Loucy (cell line): Measurements from ENCODE around the gene PRKN.

Source experiments
- CTCF ChIP-seq: fragments of 200-600 bp; sonication (generic); conservative IDR thresholded peaks from 2 replicates; pipeline ENCODE4 v1.5.1; 2014; ENCODE audit warnings: mild to moderate bottlenecking, antibody characterized with exemption, low read length
- EZH2phosphoT487 ChIP-seq: fragments of 200-600 bp; IDR thresholded peaks from 2 replicates; pipeline ENCODE4 v1.6.1; 2018; ENCODE audit warnings: antibody characterized with exemption, mild to moderate bottlenecking, moderate library complexity, borderline replicate concordance

GRCh38 chr6:162256361-162256760, 471.2 kb downstream of the PRKN start:
- no peak for TF ChIP-seq CTCF
- TF ChIP-seq EZH2phosphoT487 = no peak
